GOT3 (cell line): ENCODE data around the gene FRMD4A.

Experiments used
- DNase-seq: peaks from one replicate; lab custom pipeline; 2025; ENCODE audit warnings: mixed read lengths; lab: John Stamatoyannopoulos, UW

The FRMD4A gene

GRCh38 chr10:14294347-14295059 lies 36.2 kb downstream of the FRMD4A start:
- no peak for DNase-seq

DNA sequence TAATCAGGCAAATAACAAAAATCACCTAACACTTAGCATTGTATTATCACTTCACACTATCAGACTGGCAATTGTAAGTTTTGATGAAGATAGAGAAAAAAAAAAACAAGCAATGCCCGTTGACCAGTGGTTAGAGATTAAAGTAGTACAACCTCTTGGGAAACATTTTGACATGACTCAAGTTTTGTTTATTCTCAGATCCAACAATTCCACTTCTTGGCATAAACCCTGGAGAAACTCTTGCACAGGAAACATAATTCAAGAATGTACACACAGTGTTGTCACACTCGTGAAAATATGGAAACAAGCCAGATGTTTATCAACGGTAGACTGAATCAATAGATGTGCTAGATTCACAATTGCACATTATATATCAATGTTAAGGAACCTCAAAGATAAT lies 37.2 kb downstream of the FRMD4A start:
- DNase-seq, result no peak

- DNase-seq, result no peak
Observed at GRCh38 chr10:14291296-14291695, 39.4 kb downstream of the FRMD4A start.

GRCh38 chr10:14285941-14286560 lies 44.7 kb downstream of the FRMD4A start:
- no peak for DNase-seq

- DNase-seq, result no peak
Observed at GRCh38 chr10:14282276-14282675, 48.4 kb downstream of the FRMD4A start.

DNA sequence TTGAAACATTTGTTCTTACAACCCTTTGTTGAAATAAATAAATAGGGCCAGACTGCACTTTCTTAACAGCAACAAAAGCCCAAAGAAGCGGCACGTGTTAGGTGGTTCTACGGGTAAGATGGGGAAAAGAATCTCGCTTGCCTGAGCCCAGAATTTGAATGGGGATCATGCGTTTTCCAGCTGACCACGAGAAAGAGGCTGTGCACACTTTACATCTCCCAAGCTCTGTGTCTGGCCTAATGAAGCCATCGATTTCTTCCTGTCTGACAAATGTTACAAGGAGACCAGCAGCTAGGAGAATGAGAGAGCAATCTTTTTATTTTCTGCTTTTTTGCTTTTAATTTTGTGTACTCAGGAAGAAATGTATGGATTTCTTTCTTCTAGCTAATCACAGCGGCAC lies 52.2 kb downstream of the FRMD4A start:
- DNase-seq, result no peak

- DNase-seq, result no peak
Observed at GRCh38 chr10:14276210-14276609, 54.5 kb downstream of the FRMD4A start.

DNA sequence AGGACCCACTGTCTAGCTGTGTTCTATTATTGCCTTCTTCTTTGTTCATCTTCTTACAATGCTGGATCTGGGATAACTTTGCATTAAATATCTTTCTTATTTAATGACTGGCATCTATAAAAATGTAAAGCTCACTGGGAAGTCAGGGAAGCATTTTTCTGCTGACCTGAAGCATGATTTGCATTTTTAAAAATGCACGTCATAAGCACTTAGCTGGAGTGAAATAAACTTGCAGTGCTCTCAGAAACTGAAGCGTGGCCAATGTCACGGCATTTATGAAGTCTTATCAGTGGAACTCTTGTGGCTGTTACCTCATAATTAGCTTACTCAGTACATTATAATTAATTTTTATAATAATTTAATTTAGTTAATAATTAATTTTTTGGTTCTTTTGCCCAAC lies 59.1 kb downstream of the FRMD4A start:
- DNase-seq, result no peak

DNA sequence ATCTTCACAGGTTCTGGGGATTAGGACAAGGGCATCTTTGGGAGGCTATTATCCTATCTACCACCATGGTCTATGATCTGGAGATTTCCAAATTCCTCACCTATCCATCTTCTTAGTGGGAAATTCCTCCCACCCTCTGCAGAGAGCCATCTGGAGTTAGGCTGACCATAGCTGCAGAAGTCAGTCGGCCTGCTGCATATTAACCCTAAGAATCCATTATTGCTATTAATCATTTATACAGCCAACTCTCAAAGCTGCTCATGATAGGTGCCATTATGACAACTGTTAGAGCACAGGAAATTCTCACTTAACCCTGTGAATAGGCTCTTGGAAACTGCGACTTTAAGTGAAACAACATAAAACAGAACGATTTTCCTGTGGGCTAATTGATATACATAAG lies 60.4 kb downstream of the FRMD4A start:
- DNase-seq, result no peak

- no peak for DNase-seq
Observed at GRCh38 chr10:14265709-14266108, 65.0 kb downstream of the FRMD4A start.

DNA sequence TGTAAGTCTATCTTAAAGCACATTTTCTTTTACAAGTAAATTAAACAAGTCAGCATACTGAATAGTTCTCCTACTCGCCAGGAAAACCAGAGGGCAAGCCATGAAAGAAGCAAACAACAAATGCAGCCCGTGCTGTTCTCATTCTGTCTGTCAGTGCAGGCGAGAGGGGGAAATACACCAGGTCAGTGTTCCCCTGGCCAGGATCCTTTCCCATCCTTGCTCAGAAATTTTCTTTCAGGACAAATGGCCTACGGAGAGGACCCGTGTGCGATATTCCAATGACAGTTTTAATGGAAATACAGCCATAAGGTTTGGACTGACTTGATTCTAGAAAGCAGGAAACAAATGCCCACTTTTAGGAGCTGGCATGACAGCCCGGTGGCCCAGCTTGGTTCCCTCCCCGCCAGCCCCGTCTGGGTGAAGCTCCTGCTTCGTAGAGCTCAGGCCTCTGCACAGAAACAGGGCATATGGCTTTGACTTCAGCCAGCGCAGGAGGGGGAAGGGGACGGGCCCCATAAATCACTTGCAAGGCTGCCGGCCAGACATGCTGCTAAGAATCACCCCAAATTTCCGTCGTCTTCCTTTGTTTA lies 67.8 kb downstream of the FRMD4A start:
- no peak for DNase-seq

GRCh38 chr10:14261336-14261735 lies 69.4 kb downstream of the FRMD4A start:
- DNase-seq, result no peak

DNA sequence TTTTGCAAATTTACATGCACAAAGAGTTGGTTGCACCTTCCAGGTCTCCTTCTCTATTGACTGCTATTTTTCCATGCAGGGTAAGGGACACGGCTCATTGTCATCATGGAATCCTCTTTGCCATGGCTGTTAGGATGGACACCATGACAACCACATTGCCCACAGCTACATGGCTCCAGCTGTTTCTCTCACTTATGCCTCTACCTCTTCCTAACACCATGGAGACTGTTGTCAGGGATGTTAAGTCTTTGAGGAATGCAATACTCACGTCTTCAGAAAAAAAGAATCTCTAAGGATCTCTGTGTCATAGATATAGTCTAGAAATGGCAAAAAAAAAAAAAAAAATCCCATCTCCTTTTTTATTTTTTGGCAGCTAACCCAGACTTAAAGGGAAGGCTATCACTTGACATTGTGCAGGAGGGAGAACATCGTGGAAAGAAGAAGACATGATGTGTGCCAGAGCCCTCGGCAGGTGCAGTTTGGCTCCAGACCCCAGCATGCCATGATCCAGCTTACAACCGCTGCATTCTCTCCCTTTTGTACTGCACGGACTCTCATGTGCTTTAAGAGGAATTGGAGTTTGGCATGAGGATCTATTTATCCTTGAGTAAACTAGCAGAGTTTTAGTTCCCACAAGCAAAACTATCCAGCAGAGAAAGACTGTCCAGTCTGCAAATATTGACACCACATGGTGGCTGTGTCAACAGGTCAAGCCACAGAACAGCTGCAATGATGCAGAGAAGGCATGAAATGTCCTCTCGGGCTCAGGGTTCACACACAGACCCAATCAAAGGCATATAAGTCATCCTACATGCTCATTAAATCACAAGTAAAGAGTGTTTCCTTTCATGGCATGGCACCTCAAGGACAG lies 70.8 kb downstream of the FRMD4A start:
- DNase-seq, result no peak

- no peak for DNase-seq
Observed at GRCh38 chr10:14254368-14254767, 76.4 kb downstream of the FRMD4A start.

DNA sequence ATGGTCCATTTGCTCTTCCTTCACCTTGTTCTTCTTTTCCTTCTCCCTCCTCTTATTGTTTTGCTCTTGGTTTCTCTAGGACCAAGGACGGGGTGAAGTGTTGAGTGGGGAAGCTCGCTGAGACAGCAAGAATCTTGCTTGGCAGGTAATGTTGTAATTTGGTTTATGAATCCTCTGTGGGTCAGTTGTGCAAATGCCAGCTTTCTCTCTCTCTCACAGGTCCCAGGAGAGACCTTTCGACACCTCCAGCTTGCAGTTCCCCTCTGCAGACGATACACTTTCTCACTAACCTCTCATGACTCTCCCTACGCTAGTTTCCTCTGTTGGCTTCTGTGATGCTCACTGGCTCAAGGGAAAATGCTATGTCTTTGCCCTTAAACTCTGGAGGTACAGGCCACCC lies 77.0 kb downstream of the FRMD4A start:
- DNase-seq, result no peak

DNA sequence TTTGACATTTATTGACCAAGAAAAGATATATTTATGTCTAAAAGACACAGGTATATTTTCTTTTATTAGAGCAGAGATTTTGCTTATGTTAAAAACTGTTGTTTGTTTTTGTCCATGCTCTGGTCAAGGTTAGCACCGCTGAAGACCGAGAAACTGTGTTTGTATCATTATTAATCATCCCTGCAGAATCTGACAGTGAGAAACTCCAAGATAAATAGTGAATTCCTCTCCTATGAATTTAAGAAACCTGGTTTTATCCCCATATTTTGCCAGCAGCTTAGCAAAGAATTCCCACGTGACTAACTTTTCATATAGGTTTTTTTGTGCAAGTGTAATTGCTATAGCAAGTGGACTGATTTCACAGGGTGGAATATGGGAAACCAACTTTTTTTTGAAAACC lies 77.6 kb downstream of the FRMD4A start:
- DNase-seq, result no peak

DNA sequence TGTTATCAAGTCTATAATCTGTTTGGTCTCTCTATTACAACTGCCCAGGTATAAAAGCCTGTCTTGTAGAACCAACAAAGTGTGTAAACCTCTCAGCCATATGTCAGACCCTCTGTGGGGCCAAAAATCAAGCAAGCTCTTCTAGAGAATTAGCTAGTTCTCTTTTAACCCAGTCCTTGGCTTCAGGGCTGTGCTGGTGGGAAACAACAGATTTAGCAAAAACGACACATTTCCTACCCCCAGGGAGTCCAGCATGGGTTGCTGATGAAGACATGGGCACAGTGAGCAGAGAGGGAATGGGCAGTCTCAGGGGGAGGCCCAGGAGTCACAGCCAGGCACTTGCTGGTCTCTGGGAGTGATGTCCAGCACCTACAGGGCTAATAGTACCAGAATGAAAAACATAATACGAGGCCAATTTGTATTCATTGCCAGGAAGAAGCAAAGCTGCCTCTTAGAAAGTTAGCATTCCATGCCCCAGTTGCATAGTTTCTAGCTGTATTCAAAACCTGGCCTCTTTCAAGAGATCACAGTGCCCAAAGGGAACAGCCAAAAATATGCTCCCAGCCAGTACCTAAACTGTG lies 80.1 kb downstream of the FRMD4A start:
- no peak for DNase-seq

GRCh38 chr10:14247377-14248116 lies 83.2 kb downstream of the FRMD4A start:
- DNase-seq, result no peak

GRCh38 chr10:14244801-14245211 lies 85.9 kb downstream of the FRMD4A start:
- DNase-seq, result no peak

DNA sequence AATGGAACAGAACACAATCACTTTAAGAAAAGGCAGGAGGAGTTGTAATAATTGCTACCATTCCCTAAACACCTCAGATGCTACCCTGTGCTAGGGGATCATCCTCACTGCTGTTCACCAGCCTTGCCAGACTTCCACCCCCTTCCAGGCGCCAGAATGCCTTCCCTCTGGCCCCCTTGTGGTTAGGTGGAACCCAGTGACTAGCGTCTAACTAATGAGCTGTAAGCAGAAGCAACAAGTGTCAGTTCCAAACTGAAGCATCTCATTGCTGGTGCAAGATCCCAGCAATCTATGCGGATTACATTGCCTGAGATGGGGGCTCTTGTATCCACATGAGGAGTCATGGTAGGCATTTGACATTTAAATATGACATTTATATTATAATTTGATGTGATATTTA lies 86.6 kb downstream of the FRMD4A start:
- DNase-seq, result no peak

GRCh38 chr10:14243221-14243620 lies 87.5 kb downstream of the FRMD4A start:
- no peak for DNase-seq

DNA sequence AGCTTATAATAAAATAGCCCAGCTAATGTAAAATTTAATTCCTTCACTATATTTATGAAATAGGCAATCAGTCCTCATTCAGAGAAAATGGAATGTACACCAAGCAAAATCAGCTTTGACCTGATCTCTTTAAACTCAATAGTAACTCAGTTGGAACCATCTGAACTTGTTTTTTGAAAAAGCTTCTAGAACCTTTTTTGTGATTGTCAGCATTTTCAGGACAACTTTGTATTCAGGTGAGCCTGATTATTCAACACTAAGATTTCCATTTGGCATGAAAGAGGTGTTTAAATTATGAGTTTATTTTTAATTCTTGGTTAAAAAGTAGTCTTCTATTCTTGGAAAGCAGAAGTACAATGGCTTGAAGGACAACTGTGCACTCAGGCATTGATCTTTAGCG lies 89.5 kb downstream of the FRMD4A start:
- DNase-seq, result no peak
